PC-9 (cell line): Measurements from ENCODE around the gene PATL2. TPM values are rescaled to one million over a fixed set of nuclear protein-coding genes. Genes with fewer than 3 reads are reported as not detected.

Experiments used
- BruUV-seq: library from RNA; stranded (reverse); fragments of 400-500 nt; replicated peaks from 2 replicates; lab custom pipeline; 2021; lab: Mats Ljungman, UMichigan
- CTCF ChIA-PET: fragments of 300-600 bp; sonication (Branson Sonifier 250); formaldehyde crosslinking; loops from one replicate; lab custom pipeline; 2022; ENCODE audit warnings: antibody characterized with exemption; lab: Charles Lee
- POLR2A ChIA-PET: fragments of 300-600 bp; sonication (Branson Sonifier 250); formaldehyde crosslinking; loops from one replicate; lab custom pipeline; 2022; ENCODE audit warnings: antibody characterized with exemption; ENCODE audit not compliant: unreplicated experiment; lab: Charles Lee
- DNase-seq, 2 experiments: peaks; one replicate each; pipeline versions ENCODE4 v3.0.0 to v3.0.0-alpha.2; 2015 to 2022; ENCODE audit warnings: mixed read lengths in 1 of 2
- H2AFZ ChIP-seq: fragments of 200-600 bp; sonication (generic); 2 replicates; pipeline ENCODE4 v1.8.1; 2017; ENCODE audit warnings: antibody characterized with exemption
- H3F3A ChIP-seq: fragments of 200-600 bp; sonication (generic); 2 replicates; pipeline ENCODE4 v1.8.1; 2017; ENCODE audit warnings: antibody characterized with exemption, mild to moderate bottlenecking, low read depth; ENCODE audit not compliant: insufficient read depth
- H3K27ac ChIP-seq: fragments of 200-600 bp; sonication (generic); 2 replicates; pipeline ENCODE4 v1.6.1; 2016; ENCODE audit warnings: mixed run types
- H3K27me3 ChIP-seq: fragments of 200-600 bp; sonication (generic); 2 replicates; pipeline ENCODE4 v1.6.1; 2016; ENCODE audit warnings: low read depth, mixed run types; ENCODE audit not compliant: insufficient read depth
- H3K36me3 ChIP-seq: fragments of 200-600 bp; sonication (generic); 2 replicates; pipeline ENCODE4 v1.6.1; 2016; ENCODE audit warnings: low read depth, mixed run types
- H3K4me1 ChIP-seq: fragments of 200-600 bp; sonication (generic); replicated peaks from 2 replicates; pipeline ENCODE4 v1.6.1; 2016; ENCODE audit warnings: mixed run types; ENCODE audit not compliant: insufficient read depth
- H3K4me2 ChIP-seq: fragments of 200-600 bp; sonication (generic); 2 replicates; pipeline ENCODE4 v1.6.1; 2017; ENCODE audit warnings: mixed run types
- H3K4me3 ChIP-seq: fragments of 200-600 bp; sonication (generic); 2 replicates; pipeline ENCODE4 v1.6.1; 2016; ENCODE audit warnings: mixed run types
- H3K79me2 ChIP-seq: fragments of 200-600 bp; sonication (generic); 2 replicates; pipeline ENCODE4 v1.6.1; 2017; ENCODE audit warnings: low read depth, mixed run types
- H3K9me2 ChIP-seq: fragments of 200-600 bp; sonication (generic); 2 replicates; pipeline ENCODE4 v1.8.1; 2017; ENCODE audit warnings: mild to moderate bottlenecking; ENCODE audit not compliant: insufficient read depth
- H3K9me3 ChIP-seq: fragments of 200-600 bp; sonication (generic); 2 replicates; pipeline ENCODE4 v1.8.1; 2016; ENCODE audit warnings: low read depth; ENCODE audit not compliant: insufficient read depth
- H4K20me1 ChIP-seq: fragments of 200-600 bp; sonication (generic); 2 replicates; pipeline ENCODE4 v1.8.1; 2017; ENCODE audit not compliant: insufficient read depth
- CTCF ChIP-seq: fragments of 200-600 bp; sonication (generic); conservative IDR thresholded peaks from 2 replicates; pipeline ENCODE4 v1.6.1; 2017; ENCODE audit warnings: mixed run types, antibody characterized with exemption, mild to moderate bottlenecking, moderate library complexity
- EZH2 ChIP-seq: fragments of 200-600 bp; sonication (generic); IDR thresholded peaks from 2 replicates; pipeline ENCODE4 v1.8.0; 2017; ENCODE audit warnings: antibody characterized with exemption, low read depth
- intact Hi-C: fragments of 100-400 bp; cut with micrococcal nuclease; formaldehyde crosslinking; loops from one replicate; pipeline ENCODE4 v1.10.0; 2022; ENCODE audit not compliant: unreplicated experiment
- total RNA-seq: library from RNA; stranded (reverse); gene quantifications from 2 replicates; pipeline ENCODE4 v1.2.3, GENCODE V29; 2021

PATL2 gene
- total RNA-seq, 1 experiment from 2014 or later, result 0.61 TPM

DNA sequence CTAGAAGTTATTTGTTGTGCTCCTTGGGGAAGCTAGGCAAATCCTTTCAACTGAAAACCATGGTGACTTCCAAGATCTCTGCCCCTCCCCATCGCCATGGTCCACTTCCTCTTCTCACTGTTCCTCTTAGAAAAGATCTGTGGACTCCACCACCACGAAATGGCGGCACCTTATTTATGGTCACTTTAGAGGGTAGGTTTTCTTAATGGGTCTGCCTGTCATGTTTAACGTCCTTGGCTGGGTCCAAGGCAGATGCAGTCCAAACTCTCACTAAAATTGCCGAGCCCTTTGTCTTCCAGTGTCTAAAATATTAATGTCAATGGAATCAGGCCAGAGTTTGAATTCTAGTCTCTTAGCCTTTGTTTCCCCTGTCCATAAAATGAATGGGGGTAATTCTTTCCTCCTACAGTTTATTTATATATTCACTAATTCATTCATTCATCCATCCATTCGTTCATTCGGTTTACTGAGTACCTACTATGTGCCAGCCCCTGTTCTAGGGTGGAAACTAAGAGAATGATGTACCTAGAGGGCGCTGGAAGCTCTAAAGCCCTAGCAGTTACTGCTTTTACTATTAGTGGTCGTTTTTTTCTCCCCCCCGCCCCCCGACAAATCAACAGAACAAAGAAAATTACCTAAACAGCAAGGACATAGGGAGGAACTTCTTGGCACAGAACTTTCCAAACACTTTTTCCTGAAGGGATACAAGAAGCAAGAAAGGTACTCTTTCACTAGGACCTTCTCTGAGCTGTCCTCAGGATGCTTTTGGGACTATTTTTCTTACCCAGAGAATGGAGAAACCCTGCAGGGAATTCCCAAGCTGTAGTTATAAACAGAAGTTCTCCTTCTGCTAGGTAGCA is 657 bp downstream of the PATL2 start:
- peak overlapping the region; percentile 94 for H3K4me3 ChIP-seq
- H4K20me1 ChIP-seq, result no peaks in the 10 kb centered on the region
- H2AFZ ChIP-seq, result peak overlapping the region; percentile 88
- peaks cover 10% of the 10 kb centered on the region; the same call in 1 of the 2 replicates for H3F3A ChIP-seq
- H3K9me3 ChIP-seq, result no peaks in the 10 kb centered on the region
- H3K36me3 ChIP-seq, result no peaks in the 10 kb centered on the region; the same call in 1 of the 2 replicates
- H3K27me3 ChIP-seq, result no peaks in the 10 kb centered on the region
- H3K9me2 ChIP-seq, result no peaks in the 10 kb centered on the region
- peaks cover 28% of the 10 kb centered on the region for H3K4me1 ChIP-seq
- peak overlapping the region; percentile 88 for H3K4me2 ChIP-seq
- ChIA-PET CTCF (interaction anchor here (0.6 to 1.6 kb wide), 5 partner anchors 16 to 307 kb away, joined by 3 to 4 read pairs (median 3); partner anchors contain the start of gene SPG11), POLR2A (interaction anchor here (0.6 to 1.2 kb wide), 3 partner anchors 16 to 47 kb away, joined by 3 to 7 read pairs (median 5); partner anchors contain the start of gene SPG11)
- DNase-seq, result no peak
- H3K79me2 ChIP-seq, result peaks cover 41% of the 10 kb centered on the region
- peak overlapping the region; percentile 53 for H3K27ac ChIP-seq
- intact Hi-C loops, result loop anchor here (1.0 kb wide), 2 partner anchors 16 to 47 kb away; partner anchors contain the start of gene SPG11
- TSS peak; percentile 63 for BruUV-seq
- TF ChIP-seq CTCF (no peak; the same call in 1 of the 2 replicates), EZH2 (no peak)

- H3K27ac ChIP-seq, result peak overlapping the region; percentile 57
- no peak overlapping the region for H2AFZ ChIP-seq
- CTCF ChIA-PET, result no interaction called here
- H3K36me3 ChIP-seq, result no peaks in the 10 kb centered on the region
- peak; percentile 70 to 89 for DNase-seq
- H3K9me3 ChIP-seq, result no peaks in the 10 kb centered on the region
- no peaks in the 10 kb centered on the region for H3K9me2 ChIP-seq
- H3F3A ChIP-seq, result peaks cover 10% of the 10 kb centered on the region; the same call in 1 of the 2 replicates
- BruUV-seq, result no TSS peak
- H3K27me3 ChIP-seq, result no peaks in the 10 kb centered on the region
- no peak overlapping the region for H3K4me3 ChIP-seq
- POLR2A ChIA-PET, result interaction anchor here (0.6 kb wide), 1 partner anchor 162 kb away, joined by 18 read pairs; no protein-coding TSS in a partner anchor
- H3K4me2 ChIP-seq, result peak overlapping the region; percentile 30
- TF ChIP-seq CTCF (no peak), EZH2 (no peak)
- intact Hi-C loops, result no loop called here
- H4K20me1 ChIP-seq, result no peaks in the 10 kb centered on the region
- peaks cover 28% of the 10 kb centered on the region for H3K4me1 ChIP-seq
- peaks cover 7% of the 10 kb centered on the region for H3K79me2 ChIP-seq
These were observed 4.0 kb downstream of the PATL2 start for GRCh38 chr15:44706946-44707636.

- Histone ChIP-seq H3F3A (peaks cover 10% of the 10 kb centered on the region; the same call in 1 of the 2 replicates), H3K9me2 (no peaks in the 10 kb centered on the region), H3K36me3 (no peaks in the 10 kb centered on the region), H3K9me3 (no peaks in the 10 kb centered on the region), H3K4me1 (peaks cover 28% of the 10 kb centered on the region), H3K4me3 (no peak overlapping the region), H2AFZ (no peak overlapping the region), H3K4me2 (peak overlapping the region; percentile 15), H4K20me1 (no peaks in the 10 kb centered on the region), H3K79me2 (0 out of 2 replicates have a peak, but pooled peaks cover under 1% of the 10 kb centered on the region), H3K27ac (peak overlapping the region; percentile 57), H3K27me3 (no peaks in the 10 kb centered on the region)
- DNase-seq, result no peak
- BruUV-seq, result no TSS peak
- TF ChIP-seq CTCF, result no peak
- no peak for TF ChIP-seq EZH2
- ChIA-PET CTCF (no interaction called here), POLR2A (no interaction called here)
- intact Hi-C loops, result no loop called here
These were observed 4.7 kb downstream of the PATL2 start for GRCh38 chr15:44706401-44706800.
